OCI-LY3 (cell line): ENCODE data around the gene OR6M1.

Experiments
- CTCF ChIP-seq: fragments of 200-600, 300-600 bp; sonication (generic); IDR thresholded peaks from 2 replicates; pipeline ENCODE4 v1.5.1; 2014; ENCODE audit warnings: antibody characterized with exemption, low read length, low read depth
- EZH2phosphoT487 ChIP-seq: fragments of 200-600 bp; shearing (Covaris generic); IDR thresholded peaks from 2 replicates; pipeline ENCODE4 v1.6.1; 2018; ENCODE audit warnings: antibody characterized with exemption, mixed run types, low read depth

- TF ChIP-seq CTCF, result no peak
- TF ChIP-seq EZH2phosphoT487, result no peak
These were observed 45.0 kb upstream of the OR6M1 start for GRCh38 chr11:123851110-123851509.
